ENCODE results near the gene NIFK.
"Not testable (repeated sequence)": the region's sequence is repeated elsewhere in the genome, so short reads cannot be mapped to it uniquely, and the experiment has no call there.

NIFK gene

DNA sequence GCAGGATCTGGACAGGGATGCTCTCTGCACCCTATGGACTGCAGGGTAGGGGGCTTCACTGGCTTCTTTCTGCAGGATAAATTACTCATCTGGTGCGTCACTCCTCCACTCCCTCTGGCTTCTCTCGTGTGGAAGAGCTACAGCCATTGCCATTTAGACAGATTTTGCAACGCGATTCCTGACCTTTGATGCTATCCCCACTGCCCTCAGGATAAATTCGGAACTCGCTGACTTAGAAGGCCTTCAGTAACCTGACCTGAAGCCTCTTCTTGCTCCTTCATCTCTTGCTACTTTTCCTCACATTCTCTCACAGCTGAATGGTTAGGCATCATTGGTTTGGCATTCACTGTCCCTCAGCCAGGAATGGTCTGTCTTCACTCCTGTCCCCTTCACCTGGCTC is 5.3 kb downstream of the NIFK start:
- DNase-seq (ENCODE audit: low spot score), result no peak

DNA sequence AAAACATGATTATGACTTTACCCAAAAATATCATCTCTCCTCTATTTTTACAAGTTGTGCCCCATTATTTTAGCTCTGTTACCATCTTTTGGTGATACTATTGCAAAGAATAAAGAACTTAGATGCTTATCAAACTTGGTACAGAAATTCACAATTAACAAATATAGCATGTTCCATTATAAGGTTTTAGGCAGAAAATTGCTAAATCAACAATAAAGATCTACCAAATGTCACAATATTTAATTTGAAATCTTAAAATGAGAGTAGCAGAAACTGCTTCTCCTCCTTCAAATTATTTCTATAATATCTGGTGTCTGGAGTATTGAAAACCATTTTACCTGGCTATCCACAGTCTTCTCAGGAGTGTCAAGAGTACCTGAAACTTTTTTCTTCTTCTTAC is 8.7 kb downstream of the NIFK start:
- no peak for DNase-seq (ENCODE audit: low spot score)

DNA sequence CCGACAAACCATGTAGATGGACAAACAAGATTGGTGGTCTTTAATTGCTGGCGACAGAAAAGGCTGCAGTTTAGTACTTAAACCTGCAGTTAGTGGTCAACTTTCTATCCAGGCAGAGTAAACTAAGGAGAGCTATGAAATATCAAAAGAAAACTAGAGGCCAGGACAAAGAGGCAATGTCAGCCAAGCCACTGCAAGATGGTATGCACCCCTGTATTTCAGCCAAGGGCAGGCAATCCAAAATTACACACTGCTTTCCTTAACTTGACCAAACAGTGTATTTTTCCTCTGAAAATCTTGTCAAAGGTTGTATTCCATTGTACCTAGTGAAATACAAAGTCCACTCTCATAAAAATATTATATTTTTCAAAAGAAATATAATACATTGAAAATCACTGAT is 9.3 kb downstream of the NIFK start:
- no peak for DNase-seq (ENCODE audit: low spot score)

DNA sequence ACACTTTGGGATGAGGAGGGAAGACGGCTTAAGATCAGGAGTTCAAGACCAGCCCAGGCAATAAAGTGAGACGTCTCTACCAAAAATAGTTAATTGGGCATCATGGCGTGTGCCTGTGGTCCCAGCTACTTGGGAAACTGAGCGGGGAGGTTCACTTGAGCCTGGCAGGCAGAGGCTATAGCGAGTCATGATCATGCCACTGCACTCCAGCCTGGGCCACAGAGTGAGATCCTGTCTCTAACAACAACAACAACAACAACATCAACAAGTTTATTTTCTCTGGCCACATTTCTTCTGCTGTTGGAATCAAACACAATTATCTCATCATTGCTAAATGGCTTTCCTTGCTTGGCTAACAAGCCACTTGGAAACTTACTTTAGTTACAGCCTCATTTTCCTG is 13.4 kb downstream of the NIFK start:
- no peak for DNase-seq (ENCODE audit: low spot score)

DNA sequence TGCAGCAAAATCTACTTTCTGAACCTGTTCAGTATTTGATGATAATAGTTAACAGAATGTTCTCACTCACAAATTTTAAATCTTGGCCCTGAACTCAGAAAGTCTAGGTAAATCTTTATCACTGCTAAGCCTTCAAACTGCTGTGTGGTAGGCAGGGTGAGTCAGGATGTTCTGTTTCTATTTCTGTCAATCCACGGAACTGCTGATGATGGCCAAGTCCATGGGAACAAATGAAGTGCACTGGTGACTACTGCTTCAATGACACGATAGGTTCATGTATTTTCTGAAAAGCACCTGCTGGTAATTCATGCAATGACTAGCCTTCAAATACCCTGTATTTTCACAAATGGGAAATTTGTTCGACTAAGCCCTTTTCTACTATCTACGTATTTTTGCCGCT is 14.2 kb downstream of the NIFK start:
- DNase-seq (ENCODE audit: low spot score), result peak; percentile 64

DNA sequence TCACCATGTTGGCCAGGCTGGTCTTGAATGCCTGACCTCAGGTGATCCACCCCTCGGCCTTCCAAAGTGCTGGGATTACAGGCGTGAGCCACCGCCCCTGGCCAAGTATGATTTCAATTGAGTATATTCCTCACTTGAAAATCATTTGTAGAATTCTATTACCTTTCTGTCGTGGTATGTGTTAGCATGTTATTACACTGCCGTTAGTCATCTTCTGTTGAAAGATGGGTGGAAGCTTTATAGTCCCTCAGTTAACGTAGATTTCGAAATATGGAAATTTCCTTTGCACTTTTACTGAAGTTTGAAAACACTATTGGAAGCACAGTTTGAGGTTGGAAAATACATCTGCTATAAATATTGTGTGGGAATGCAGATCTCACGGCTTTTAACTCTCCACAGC is 14.7 kb downstream of the NIFK start:
- peak; percentile 68 for DNase-seq (ENCODE audit: low spot score)

DNA sequence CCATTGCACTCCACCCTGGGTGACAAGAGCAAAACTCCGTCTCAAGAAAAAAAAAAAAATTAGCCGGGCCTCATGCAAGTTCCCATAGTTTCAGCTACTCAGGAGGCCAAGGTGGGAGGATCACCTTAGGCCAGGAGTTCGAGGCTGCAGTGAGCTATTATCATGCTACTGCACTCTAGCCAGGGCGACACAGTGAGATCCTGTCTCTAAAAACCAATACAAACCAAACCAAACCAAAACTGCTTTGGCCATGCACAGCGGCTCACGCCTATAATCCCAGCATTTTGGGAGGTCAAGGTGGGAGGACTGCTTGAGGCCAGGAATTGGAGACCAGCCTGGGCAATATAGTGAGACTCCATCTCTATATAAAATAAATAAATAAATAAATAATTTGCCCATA is 19.1 kb downstream of the NIFK start:
- DNase-seq (ENCODE audit: low spot score), result no peak

DNA sequence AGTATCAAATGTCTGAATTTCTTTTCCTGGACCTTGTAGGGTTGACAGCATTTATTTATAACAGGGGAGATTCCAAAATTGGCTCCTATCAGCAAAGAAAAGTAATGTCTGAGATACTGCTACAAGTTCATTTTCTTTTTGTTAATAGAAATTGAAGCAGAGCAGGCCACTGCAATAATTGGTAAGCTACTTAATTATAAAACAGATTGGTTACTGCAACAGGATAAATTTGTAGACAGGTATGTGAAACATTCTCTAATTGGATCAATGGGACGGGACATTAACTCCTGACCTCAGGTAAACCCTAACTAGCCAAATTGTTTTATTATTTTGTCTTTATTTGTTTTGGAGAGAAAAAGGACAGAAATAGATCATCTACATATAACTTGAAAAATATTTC is 20.5 kb downstream of the NIFK start:
- no peak for DNase-seq (ENCODE audit: low spot score)

DNA sequence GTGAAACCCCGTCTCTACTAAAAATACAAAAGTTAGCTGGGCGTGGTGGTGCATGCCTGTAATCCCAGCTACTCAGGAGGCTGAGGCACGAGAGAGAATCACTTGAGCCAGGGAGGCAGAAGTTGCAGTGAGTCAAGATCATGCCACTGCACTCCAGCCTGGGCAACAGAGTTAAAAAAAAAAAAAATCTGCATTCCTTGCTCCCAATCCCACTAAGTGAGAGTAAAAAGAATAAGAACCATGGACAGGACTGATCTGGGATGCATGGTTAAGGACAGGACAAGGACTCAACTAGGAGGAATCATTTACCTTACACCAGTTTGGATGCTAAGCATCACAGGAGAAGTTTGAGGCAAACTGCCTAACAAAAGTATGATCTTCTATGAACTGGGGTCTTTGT is 25.2 kb downstream of the NIFK start:
- DNase-seq (ENCODE audit: low spot score), result not testable (repeated sequence)

DNA sequence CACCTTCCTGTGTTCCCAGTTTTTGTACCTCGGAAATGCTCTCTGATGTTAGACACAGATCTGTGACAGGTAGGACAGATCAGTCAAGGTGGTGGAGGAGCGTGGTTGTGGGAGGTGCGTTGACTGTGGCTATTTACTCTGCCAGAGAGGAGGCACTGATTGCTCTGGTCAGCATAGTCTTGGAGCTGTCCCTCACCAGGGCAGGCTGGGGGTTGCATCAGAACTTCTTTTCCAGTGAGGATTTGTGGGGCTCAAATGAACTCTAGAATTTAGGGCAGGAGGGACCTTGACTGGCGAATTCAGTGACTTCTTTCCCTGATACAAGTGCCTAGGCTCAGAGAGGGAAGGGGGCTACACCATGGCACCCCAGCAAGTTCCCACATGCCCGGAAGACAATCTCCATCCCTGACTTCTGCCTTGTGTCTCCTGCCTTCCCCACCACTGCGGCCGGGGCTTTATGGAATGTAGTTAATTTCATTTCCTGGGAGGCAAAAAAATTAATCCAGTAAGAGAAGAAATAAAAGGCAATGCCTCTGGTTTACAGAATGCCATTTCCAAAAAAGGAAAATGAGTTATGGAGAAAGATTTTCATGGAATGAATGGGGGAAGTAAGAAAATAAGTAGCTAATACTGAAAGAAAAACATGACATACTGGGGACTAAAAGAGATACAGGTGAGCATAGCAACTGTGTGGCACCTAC is 26.1 kb downstream of the NIFK start:
- DNase-seq (ENCODE audit: low spot score), result no peak

DNA sequence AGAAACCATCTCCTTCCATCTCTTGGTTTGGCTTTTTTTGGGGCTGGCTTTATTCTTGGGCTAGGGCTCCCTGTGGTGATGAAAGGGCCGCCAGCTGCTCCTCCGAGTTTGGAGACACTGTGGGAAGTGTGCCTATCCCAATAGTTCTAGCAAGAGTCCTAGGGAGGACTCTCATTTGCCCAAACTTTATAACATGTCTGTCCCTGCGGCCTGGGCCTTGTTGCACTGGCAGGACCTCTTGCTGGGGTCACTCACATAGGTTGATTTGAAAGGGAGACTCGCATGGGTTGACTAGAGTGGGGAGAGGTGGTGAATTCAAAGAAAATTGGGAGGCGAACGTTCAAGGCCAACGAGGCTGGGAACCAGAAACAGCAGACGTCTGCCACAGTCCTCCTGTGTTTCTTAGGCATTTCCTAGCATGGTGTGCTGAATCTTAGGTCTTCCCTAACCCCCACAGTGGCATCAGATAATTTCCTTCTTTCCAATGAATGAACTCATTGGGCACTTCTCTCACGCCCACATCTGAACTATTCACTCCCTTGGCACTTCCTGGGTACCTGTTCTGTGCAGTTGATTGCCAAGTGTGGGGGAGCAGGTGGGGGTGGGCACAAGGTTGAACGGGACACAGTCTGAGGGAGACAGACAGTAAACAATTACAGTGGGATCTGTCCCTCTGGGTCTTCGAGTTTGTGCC is 26.8 kb downstream of the NIFK start:
- DNase-seq (ENCODE audit: low spot score), result no peak

DNA sequence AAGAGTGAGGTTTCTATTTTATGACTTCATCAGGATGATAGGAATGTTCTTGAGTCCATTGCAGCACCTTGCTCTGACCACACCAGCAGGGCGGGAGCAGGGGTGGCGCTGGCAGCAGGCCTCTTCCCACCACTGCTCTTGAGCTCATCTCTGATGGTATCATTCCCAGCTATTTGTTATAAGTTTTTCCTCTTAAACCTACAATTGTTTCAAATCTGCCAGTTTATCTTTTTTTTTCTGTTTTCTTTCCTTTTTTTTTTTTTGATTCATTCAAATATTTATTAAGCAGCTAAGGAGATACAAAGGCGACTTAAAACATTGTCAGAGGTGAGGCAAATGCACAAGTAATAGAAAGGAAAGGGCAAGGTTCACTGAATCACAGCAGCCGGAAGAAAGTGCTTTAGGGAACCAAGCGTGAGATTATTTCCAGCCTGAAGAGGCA is 28.7 kb downstream of the NIFK start:
- DNase-seq (ENCODE audit: low spot score), result no peak

DNA sequence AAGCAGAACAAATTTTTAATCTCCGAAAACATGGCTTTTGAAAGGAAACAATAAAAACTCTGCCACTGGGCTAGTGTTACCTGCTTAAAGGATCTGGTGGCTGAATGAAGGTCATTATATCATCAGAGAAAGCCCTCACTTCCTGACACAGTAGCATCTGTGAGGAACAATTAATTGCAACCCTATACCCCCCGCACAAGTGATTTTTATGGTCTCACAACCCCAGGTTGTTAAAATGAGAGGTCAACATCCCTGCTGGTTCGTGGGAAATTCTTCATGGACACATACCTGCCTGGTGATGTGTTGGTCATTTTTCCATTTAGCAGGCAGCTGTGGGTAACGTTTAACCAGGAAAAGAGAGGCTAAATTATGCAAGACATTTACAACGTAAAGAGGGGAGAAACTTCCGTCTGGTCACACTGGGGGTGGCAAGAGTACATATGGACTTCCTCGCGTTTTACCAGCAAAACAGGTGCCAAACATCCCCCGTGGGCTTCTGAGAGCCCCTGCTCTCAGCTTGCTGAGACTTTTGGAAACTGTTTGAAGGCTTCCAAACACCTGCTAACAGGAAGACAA is 29.2 kb downstream of the NIFK start:
- DNase-seq (ENCODE audit: low spot score), result no peak

DNA sequence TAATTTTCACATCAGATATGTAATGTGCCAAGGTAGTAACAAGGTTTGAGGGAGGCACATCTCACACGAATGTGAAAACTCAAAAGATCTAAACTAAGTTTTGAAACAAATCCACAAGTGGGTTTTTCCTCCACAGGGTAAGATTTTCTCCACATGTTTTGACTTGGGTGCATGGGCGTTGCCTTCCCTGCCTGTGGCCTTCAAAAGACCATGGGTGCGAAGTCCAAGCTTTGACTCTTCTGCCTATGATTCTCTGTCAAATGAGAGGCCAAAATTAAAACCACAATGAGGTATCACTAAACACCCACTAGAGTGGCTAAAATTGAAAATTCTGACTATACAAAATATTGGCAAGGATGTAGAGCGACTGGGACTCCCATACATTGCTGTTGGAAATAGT is 30.7 kb downstream of the NIFK start:
- no peak for DNase-seq (ENCODE audit: low spot score)

DNA sequence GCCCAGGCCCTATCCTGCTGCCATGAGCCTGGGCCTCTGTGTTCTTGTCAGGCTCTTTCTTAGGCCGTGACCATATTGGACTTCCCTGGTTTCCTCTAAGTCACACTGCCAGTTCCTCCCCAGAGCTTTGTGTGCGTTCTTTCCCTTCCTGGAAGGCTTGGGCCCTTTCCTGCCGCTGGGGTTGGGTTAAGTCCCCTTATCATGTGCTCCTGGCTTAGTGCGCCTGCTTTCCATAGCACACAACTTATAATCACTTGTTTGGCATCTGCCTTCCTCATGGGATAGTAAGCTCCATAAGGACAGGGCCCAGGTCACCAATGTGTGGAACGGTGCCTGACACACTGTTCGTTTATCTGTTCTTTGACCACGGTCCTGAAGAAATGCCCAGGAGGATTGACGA is 31.3 kb downstream of the NIFK start:
- DNase-seq (ENCODE audit: low spot score), result no peak

DNA sequence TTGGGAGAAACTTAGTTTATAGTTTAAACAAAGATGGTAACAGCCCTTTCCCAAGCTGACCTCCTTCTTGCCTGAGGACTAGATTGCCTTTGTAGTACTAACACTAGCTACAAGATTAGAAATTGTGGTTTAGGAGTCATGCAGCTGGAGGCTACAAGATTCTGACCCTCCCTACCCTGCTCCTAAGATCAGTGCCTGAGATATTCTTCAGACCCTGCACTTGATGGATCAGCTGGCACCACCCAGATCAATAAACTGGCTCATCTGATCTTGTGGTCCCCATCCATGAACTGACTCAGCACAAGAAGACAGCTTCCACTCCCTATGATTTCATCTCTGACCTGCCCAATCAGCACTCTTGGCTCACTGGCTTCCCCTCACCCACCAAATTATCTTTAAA is 34.9 kb downstream of the NIFK start:
- not testable (repeated sequence) for DNase-seq (ENCODE audit: low spot score)

DNA sequence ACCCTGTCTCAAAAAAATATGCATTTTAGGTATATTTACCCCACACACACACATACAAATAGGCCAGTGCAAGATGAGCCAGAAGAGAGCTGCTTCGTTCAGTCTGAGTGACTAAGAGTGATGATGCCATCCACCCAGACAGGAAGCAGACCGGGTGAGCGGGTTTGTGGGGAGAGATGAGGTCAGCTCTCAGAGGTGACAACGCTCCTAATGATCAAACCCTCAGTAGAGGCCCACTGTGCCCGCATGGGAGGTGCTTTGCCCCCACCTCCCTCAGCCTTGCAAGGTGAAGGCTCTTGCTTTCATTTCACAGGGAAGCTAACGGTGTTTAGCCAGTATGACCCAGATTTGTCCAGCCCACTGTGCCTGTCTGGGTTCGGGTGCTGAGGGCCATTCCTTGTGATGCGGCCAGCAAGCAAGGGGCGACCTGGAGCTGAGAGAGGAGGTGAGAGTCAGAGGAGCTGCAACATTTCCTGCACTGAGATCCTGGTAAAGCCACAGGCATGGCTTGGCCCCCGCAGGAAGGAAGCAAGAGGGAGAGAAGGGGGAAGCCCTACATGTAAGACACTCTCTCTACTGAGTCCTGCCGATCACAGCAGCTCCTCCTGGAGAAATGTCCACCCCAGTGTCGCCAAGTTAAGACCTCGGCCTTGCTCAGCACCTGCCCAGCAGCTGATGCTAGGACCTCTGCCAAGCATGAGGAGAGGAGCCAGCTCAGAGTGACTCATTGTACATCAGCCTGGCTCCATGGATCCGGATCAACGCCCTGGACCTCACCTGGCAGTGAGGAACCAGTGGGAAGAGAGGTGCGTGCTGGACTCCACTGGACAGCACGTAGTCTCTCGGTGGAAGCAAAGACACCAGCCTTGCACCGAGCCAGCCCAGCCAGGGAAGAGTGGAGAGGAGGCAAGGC is 37.0 kb downstream of the NIFK start:
- DNase-seq (ENCODE audit: low spot score), result peak; percentile 91

DNA sequence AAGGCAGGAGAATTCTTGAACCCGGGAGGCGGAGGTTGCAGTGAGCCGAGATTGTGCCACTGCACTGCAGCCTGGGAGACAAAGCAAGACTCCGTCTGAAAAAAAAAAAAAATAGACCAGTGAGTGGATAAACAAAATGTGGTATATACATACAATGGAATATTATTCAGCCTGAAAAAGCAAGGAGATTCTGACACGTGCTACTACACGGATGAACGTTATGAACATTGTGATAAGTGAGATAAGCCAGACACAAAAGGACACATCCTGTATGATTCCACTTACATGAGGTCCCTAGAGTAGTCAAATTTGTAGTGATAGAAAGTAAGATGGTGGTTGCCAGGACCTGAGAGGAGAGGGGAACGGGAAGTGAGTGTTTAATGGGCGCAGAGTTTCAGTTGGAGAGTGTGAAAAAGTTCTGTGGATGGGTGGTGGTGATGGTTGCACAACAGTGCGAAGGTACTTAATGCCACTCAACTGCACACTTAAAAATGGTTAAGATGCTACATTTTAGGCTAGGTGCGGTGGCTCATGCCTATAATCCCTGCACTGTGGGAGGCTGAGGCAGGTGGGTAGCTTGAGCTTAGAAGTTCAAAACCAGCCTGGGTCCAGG is 38.3 kb downstream of the NIFK start:
- DNase-seq (ENCODE audit: low spot score), result no peak

DNA sequence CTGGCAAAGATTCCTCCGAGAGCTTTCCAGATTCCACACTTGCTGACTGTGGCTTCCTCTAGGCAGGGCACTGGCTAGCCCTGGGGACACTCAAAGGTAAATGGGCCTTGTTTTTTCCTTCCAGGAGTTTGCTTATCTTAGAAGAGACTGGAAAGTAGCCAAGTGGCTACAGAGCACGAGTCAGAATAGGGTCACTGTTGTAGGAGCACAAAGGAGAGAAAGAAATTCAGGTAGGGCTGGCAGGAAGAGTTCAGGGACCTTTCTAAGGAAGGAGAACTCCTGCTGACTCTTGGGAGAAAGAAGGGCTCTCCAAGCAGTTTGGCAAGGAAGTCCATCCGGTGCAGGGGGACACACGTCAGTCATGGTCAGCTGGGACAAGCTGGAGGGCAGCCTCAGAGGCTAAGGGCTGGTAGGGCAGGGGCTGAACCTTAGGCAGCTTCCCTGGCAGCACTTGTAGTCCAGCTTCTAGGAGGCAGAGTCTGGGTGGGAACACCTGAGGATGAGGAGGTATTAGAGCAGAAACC is 39.5 kb downstream of the NIFK start:
- no peak for DNase-seq (ENCODE audit: low spot score)

DNA sequence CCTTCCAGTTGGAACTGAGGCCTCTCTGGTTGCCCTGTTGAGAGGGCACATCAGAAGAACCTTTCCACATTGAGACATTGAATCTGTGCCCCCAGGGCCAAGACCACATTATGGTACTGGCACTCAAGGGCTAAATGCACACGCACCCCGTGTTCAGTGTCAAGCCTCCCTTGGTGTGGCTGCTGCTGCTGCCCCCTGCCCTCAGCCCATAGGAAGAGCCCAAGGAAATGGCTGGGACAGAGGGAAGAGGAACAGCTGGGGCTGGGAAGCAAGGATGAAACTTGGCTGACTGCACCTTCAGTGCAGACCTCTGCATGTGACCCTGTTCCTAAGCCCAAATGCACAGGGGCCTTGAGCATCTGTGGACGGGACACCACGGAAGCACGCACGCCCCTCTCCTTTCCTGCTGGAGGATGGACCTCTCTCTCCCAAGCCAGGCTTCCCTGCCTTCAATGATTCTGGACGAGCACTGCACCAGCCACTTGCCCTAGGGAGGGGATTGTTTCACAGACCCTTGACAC is 40.2 kb downstream of the NIFK start:
- DNase-seq (ENCODE audit: low spot score), result no peak

DNA sequence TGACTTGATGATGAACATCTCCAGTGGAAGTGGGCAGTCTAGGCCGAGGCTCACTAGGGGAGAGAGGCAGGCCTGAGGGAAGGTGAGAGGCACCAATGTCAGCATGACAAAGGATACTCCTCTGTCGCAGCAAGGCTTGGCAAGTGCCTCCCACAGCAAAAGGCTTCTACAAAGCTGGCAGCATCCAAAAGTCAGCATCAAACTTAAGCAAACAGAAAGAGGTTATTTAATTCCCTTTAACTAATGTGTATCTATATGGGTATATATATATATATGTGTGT is 41.6 kb downstream of the NIFK start:
- DNase-seq (ENCODE audit: low spot score), result no peak

Data from AG20443 (cell line).